ENCODE results near the gene LAMB4. TPM values are rescaled to one million over a fixed set of nuclear protein-coding genes. Genes with fewer than 3 reads are reported as not detected.

Gene LAMB4
- total RNA-seq, 5 donors from 2014 or later (not counting 1 experiment from before 2014, with no cell fraction given): 0.18 TPM; not detected in 4

DNA sequence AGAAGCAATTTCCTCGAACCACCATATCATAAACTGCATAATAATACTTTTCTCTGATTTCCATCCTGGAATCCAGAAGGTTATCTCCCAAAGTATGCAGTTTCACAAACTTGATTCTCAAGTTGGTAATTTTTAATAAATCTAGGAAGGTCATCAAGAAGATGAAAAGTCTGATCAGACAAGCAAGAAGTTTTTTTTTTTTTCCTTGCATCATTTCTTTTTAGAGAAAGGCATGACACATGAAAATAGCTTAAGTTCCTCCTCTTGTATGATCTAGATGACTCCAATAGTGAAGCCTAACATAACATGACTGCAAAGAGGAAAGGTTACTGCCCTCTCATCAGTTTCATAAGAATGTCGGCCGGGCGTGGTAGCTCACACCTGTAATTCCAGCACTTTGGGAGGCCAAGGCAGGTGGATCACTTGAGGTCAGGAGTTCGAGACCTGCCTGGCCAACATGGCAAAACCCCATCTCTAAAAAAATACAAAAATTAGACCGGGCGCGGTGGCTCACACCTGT, 149.4 kb downstream of the LAMB4 start:
- Histone ChIP-seq H3K9me3 (no peaks in the 10 kb centered on the region), H3K4me1 (ENCODE audit: control insufficient read depth in 1 of 2, extremely low read depth in 1 of 2, insufficient read depth in 2 of 2, low read length in 2 of 2) (no peaks in the 10 kb centered on the region), H3K4me3 (ENCODE audit: control insufficient read depth in 1 of 2, extremely low read depth in 1 of 2, low read length in 1 of 2) (no peak overlapping the region), H3K27ac (ENCODE audit: low read length) (no peak overlapping the region), H3K27me3 (replicated peaks in 1 of 2; ENCODE audit: control insufficient read depth in 2 of 2, extremely low read depth in 1 of 2, insufficient read depth in 2 of 2, low read length in 1 of 2) (no peaks in the 10 kb centered on the region), H3K36me3 (ENCODE audit: control insufficient read depth in 2 of 2, extremely low read depth in 1 of 2, insufficient read depth in 1 of 2, low read length in 1 of 2) (no peaks in the 10 kb centered on the region)
- H3K27me3 Mint-ChIP-seq: peaks cover 7 to 10% of the 10 kb centered on the region in 2 donors
- no peak overlapping the region for H3K4me3 Mint-ChIP-seq
- CTCF ChIA-PET: interaction anchor here in 1 of 2 donors (0.6 kb wide), 1 partner anchor 11 kb away, joined by 5 read pairs; no protein-coding TSS in a partner anchor
- no peak overlapping the region for H3K27ac Mint-ChIP-seq
- no peaks in the 10 kb centered on the region for H3K9me3 Mint-ChIP-seq
- WGBS (ENCODE audit: insufficient coverage): 85% methylated on average over 4 of the region's 8 CpGs
- DNase-seq (no peak), ATAC-seq (replicated peaks in 1 of 4) (no peak)
- H3K4me1 Mint-ChIP-seq: no peaks in the 10 kb centered on the region
- POLR2A ChIA-PET: interaction anchor here in 1 of 2 donors (0.6 kb wide), 1 partner anchor 10 kb away, joined by 7 read pairs; no protein-coding TSS in a partner anchor
- no peaks in the 10 kb centered on the region for H3K36me3 Mint-ChIP-seq

DNA sequence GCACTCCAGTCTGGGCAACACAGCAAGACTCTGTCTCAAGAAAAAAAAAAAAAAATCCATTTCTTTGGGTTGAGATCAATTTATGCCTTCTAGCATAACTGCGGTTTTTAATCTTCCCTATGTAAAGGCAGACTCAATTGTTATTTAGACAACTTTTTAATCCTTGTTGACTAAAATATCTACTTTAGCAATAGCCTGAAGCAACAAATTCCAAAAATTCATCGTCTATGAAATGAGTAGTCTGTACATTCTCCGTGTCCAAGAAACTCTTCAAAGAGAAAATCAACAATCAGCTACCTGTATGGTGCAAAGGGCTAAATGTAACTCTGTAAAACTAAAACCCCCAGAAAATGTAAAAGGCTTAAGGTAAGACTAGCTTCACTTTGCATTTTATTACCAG, 150.0 kb downstream of the LAMB4 start:
- no peak for ATAC-seq (replicated peaks in 1 of 4)
- WGBS (ENCODE audit: insufficient coverage): no CpG with 5 or more reads among the region's 3 CpGs
- Mint-ChIP-seq H3K36me3 (no peaks in the 10 kb centered on the region), H3K27ac (no peak overlapping the region), H3K27me3 (peaks cover 7 to 10% of the 10 kb centered on the region in 2 donors), H3K9me3 (no peaks in the 10 kb centered on the region), H3K4me1 (no peaks in the 10 kb centered on the region), H3K4me3 (no peak overlapping the region)
- H3K36me3 ChIP-seq (ENCODE audit: control insufficient read depth in 2 of 2, extremely low read depth in 1 of 2, insufficient read depth in 1 of 2, low read length in 1 of 2): no peaks in the 10 kb centered on the region
- H3K9me3 ChIP-seq: no peaks in the 10 kb centered on the region
- DNase-seq: no peak
- no peaks in the 10 kb centered on the region for H3K27me3 ChIP-seq (replicated peaks in 1 of 2; ENCODE audit: control insufficient read depth in 2 of 2, extremely low read depth in 1 of 2, insufficient read depth in 2 of 2, low read length in 1 of 2)
- POLR2A ChIA-PET: no interaction called here
- CTCF ChIA-PET: interaction anchor here in 1 of 2 donors (0.7 kb wide), 1 partner anchor 21 kb away, joined by 3 read pairs; no protein-coding TSS in a partner anchor
- H3K4me3 ChIP-seq (ENCODE audit: control insufficient read depth in 1 of 2, extremely low read depth in 1 of 2, low read length in 1 of 2): no peak overlapping the region
- no peaks in the 10 kb centered on the region for H3K4me1 ChIP-seq (ENCODE audit: control insufficient read depth in 1 of 2, extremely low read depth in 1 of 2, insufficient read depth in 2 of 2, low read length in 2 of 2)
- no peak overlapping the region for H3K27ac ChIP-seq (ENCODE audit: low read length)

DNA sequence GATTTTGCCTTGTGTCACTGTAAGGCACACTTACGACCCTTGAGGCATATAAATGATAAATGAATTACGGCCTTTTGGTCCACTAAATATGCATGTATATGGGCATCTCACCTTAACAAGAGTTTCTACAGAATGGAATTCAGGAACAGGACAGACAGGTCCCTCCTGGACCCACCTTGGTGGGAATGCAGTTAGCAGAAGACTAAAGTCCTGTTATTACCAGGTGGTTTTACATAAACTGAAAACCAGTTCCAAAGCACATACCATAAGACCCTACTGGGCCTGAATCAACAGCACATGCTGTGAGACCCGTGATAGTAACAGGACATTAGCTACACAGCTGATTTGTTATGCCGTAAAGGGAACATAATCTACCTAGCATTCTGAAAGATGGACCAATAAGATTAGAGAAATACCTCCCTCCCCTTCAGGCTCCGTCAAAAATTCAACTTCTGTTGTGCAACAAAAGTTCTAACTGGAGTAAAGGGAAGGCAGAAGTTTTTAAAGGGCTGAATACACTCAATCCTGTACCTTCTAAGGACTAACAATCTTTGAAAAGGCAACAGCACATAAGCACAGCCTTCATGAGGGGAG, 151.2 kb downstream of the LAMB4 start:
- H3K4me1 Mint-ChIP-seq: no peaks in the 10 kb centered on the region
- ATAC-seq (replicated peaks in 1 of 4) (no peak), DNase-seq (no peak)
- POLR2A ChIA-PET: no interaction called here
- no peaks in the 10 kb centered on the region for H3K9me3 ChIP-seq
- H3K36me3 ChIP-seq (ENCODE audit: control insufficient read depth in 2 of 2, extremely low read depth in 1 of 2, insufficient read depth in 1 of 2, low read length in 1 of 2): no peaks in the 10 kb centered on the region
- H3K4me1 ChIP-seq (ENCODE audit: control insufficient read depth in 1 of 2, extremely low read depth in 1 of 2, insufficient read depth in 2 of 2, low read length in 2 of 2): no peaks in the 10 kb centered on the region
- no peak overlapping the region for H3K4me3 ChIP-seq (ENCODE audit: control insufficient read depth in 1 of 2, extremely low read depth in 1 of 2, low read length in 1 of 2)
- H3K36me3 Mint-ChIP-seq: no peaks in the 10 kb centered on the region
- CTCF ChIA-PET: no interaction called here
- H3K9me3 Mint-ChIP-seq: no peaks in the 10 kb centered on the region
- WGBS (ENCODE audit: insufficient coverage): no CpG with 5 or more reads among the region's 5 CpGs
- H3K27ac Mint-ChIP-seq: no peak overlapping the region
- no peak overlapping the region for H3K27ac ChIP-seq (ENCODE audit: low read length)
- H3K27me3 ChIP-seq (replicated peaks in 1 of 2; ENCODE audit: control insufficient read depth in 2 of 2, extremely low read depth in 1 of 2, insufficient read depth in 2 of 2, low read length in 1 of 2): no peaks in the 10 kb centered on the region
- no peak overlapping the region for H3K4me3 Mint-ChIP-seq
- H3K27me3 Mint-ChIP-seq: peaks cover 3 to 6% of the 10 kb centered on the region in 2 donors

DNA sequence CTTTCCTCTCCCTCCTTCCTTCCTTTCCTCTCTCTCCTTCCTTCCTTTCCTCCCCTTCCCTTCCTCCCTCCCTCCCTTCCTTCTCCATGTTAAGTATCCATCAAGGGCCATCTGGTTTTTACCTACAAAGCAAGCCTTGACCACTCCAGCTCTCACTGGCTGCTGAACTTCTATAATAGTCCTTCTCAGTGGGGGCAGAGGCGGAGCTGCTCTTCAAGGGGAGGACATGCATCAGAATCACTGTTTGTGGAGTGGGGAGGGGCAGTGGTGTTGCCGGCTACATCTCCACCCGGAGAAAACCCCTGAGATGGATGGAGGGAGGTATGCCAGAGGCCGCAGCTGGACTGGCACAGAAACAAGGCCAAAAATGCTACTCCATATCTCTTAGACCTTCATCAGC, 153.1 kb downstream of the LAMB4 start:
- Mint-ChIP-seq H3K27ac (no peak overlapping the region), H3K36me3 (no peaks in the 10 kb centered on the region), H3K4me3 (no peak overlapping the region), H3K4me1 (no peaks in the 10 kb centered on the region), H3K27me3 (peaks cover 3 to 6% of the 10 kb centered on the region in 2 donors), H3K9me3 (no peaks in the 10 kb centered on the region)
- Histone ChIP-seq H3K27me3 (replicated peaks in 1 of 2; ENCODE audit: control insufficient read depth in 2 of 2, extremely low read depth in 1 of 2, insufficient read depth in 2 of 2, low read length in 1 of 2) (no peaks in the 10 kb centered on the region), H3K4me1 (ENCODE audit: control insufficient read depth in 1 of 2, extremely low read depth in 1 of 2, insufficient read depth in 2 of 2, low read length in 2 of 2) (no peaks in the 10 kb centered on the region), H3K4me3 (ENCODE audit: control insufficient read depth in 1 of 2, extremely low read depth in 1 of 2, low read length in 1 of 2) (no peak overlapping the region), H3K9me3 (no peaks in the 10 kb centered on the region), H3K36me3 (ENCODE audit: control insufficient read depth in 2 of 2, extremely low read depth in 1 of 2, insufficient read depth in 1 of 2, low read length in 1 of 2) (no peaks in the 10 kb centered on the region), H3K27ac (ENCODE audit: low read length) (no peak overlapping the region)
- ChIA-PET CTCF (interaction anchor here in 1 of 2 donors (0.6 kb wide), 1 partner anchor 102 kb away, joined by 4 read pairs; no protein-coding TSS in a partner anchor), POLR2A (no interaction called here)
- 100% methylated on average over 1 of the region's 4 CpGs for WGBS (ENCODE audit: insufficient coverage)
- ATAC-seq (replicated peaks in 1 of 4): no peak
- DNase-seq: no peak

DNA sequence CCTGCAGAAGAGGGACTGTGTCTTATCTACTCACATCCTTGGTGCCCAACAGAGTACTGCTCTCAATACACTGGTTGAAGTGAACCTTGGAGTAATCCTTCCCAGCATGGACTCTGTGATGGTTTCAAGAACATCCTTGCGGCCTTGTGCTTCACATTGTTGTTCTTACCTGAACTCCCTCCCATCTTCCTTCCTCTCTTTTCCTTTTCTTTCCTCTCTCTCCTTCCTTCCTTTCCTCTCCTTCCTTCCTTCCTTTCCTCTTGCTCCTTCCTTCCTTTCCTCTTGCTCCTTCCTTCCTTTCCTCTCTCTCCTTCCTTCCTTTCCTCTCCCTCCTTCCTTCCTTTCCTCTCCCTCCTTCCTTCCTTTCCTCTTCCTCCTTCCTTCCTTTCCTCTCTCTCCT, 153.5 kb downstream of the LAMB4 start:
- Mint-ChIP-seq H3K4me1 (no peaks in the 10 kb centered on the region), H3K9me3 (no peaks in the 10 kb centered on the region), H3K27me3 (peaks cover 3 to 6% of the 10 kb centered on the region in 2 donors), H3K4me3 (no peak overlapping the region), H3K27ac (no peak overlapping the region), H3K36me3 (no peaks in the 10 kb centered on the region)
- Histone ChIP-seq H3K27me3 (replicated peaks in 1 of 2; ENCODE audit: control insufficient read depth in 2 of 2, extremely low read depth in 1 of 2, insufficient read depth in 2 of 2, low read length in 1 of 2) (no peaks in the 10 kb centered on the region), H3K27ac (ENCODE audit: low read length) (no peak overlapping the region), H3K4me3 (ENCODE audit: control insufficient read depth in 1 of 2, extremely low read depth in 1 of 2, low read length in 1 of 2) (no peak overlapping the region), H3K36me3 (ENCODE audit: control insufficient read depth in 2 of 2, extremely low read depth in 1 of 2, insufficient read depth in 1 of 2, low read length in 1 of 2) (no peaks in the 10 kb centered on the region), H3K9me3 (no peaks in the 10 kb centered on the region), H3K4me1 (ENCODE audit: control insufficient read depth in 1 of 2, extremely low read depth in 1 of 2, insufficient read depth in 2 of 2, low read length in 2 of 2) (no peaks in the 10 kb centered on the region)
- WGBS (ENCODE audit: insufficient coverage): 100% methylated on average over 1 of the region's 1 CpG
- no peak for ATAC-seq (replicated peaks in 1 of 4)
- ChIA-PET POLR2A (no interaction called here), CTCF (interaction anchor here in 1 of 2 donors (0.6 kb wide), 1 partner anchor 102 kb away, joined by 4 read pairs; no protein-coding TSS in a partner anchor)
- no peak for DNase-seq

DNA sequence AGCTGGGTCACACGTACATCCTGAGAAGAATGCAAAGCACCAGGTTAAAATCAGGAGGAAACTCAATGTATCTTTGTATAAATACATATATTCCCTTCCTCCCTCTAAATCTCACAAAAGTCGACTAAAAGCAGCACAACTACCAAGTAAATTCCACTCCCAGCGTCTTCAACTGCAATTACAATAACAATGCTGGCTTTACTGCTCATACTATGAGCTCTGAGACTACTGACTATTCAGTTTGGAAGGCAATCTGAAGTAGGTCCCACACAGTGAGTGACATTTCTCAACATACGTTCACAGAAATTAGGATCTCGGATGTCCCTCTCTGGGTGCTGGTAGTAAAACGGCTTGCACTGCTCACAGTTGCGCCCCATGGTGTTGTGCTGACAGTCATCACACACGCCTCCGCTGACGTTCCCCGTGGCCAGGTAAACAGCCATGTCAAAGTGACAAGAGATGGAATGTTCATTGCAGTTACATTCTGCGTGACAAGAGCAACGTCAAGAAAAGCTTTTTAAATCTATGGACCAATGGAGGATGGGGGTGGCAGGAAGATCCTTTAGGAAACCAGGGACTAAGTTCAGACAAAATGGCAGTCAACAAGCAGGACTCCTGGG, 154.7 kb downstream of the LAMB4 start:
- Mint-ChIP-seq H3K4me1 (no peaks in the 10 kb centered on the region), H3K9me3 (no peaks in the 10 kb centered on the region), H3K36me3 (no peaks in the 10 kb centered on the region), H3K27ac (no peak overlapping the region), H3K27me3 (peaks cover 3 to 6% of the 10 kb centered on the region in 2 donors), H3K4me3 (no peak overlapping the region)
- no peaks in the 10 kb centered on the region for H3K36me3 ChIP-seq (ENCODE audit: control insufficient read depth in 2 of 2, extremely low read depth in 1 of 2, insufficient read depth in 1 of 2, low read length in 1 of 2)
- no peak for DNase-seq
- H3K27me3 ChIP-seq (replicated peaks in 1 of 2; ENCODE audit: control insufficient read depth in 2 of 2, extremely low read depth in 1 of 2, insufficient read depth in 2 of 2, low read length in 1 of 2): no peaks in the 10 kb centered on the region
- WGBS (ENCODE audit: insufficient coverage): 91% methylated on average over 12 of the region's 13 CpGs
- H3K9me3 ChIP-seq: no peaks in the 10 kb centered on the region
- no peaks in the 10 kb centered on the region for H3K4me1 ChIP-seq (ENCODE audit: control insufficient read depth in 1 of 2, extremely low read depth in 1 of 2, insufficient read depth in 2 of 2, low read length in 2 of 2)
- H3K4me3 ChIP-seq (ENCODE audit: control insufficient read depth in 1 of 2, extremely low read depth in 1 of 2, low read length in 1 of 2): no peak overlapping the region
- POLR2A ChIA-PET: interaction anchor here in 1 of 2 donors (0.6 kb wide), 1 partner anchor 45 kb away, joined by 8 read pairs; no protein-coding TSS in a partner anchor
- ATAC-seq (replicated peaks in 1 of 4): no peak
- H3K27ac ChIP-seq (ENCODE audit: low read length): no peak overlapping the region
- CTCF ChIA-PET: no interaction called here

Measured in T-cell (primary cell).